ENCODE data around the gene ERAP2. TPM values are rescaled to one million over a fixed set of nuclear protein-coding genes. Genes with fewer than 3 reads are reported as not detected.

The ERAP2 gene
- total RNA-seq, 2 experiments from 2014 or later = 56.6 to 61.4 TPM

DNA sequence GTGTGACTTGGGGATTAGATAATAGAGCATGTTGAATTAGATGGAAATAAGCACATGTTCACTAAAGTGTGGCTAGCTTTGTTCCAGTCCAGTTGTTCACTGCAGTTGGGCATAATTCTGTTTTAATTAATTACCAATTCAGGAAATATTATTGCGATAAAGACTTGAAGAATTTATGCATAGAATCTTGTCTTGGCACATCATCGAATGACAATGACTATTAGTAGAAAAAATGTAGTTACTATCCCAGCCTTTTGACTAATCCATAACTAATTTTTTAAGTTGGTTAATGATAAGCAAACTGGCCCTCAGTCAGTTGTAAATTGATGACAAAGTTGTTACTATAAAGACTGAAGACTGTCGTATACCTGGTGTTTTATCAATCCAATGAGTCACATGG is 70.1 kb downstream of the ERAP2 start:
- Histone ChIP-seq H3K4me3 (ENCODE audit: low read length) (no peak overlapping the region), H3K27me3 (ENCODE audit: control insufficient read depth in 1 of 2, insufficient read depth in 2 of 2, low read length in 2 of 2) (no peaks in the 10 kb centered on the region), H3K36me3 (ENCODE audit: insufficient read depth, low read length) (peaks cover 12% of the 10 kb centered on the region), H3K4me1 (ENCODE audit: insufficient read depth, low read length) (peaks cover 39% of the 10 kb centered on the region), H3K9me3 (ENCODE audit: control insufficient read depth in 1 of 2, insufficient read depth in 1 of 2, low read length in 2 of 2) (peaks cover 0 to 4% of the 10 kb centered on the region in 2 experiments), H3K27ac (ENCODE audit: low read depth in 1 of 2, low read length in 2 of 2) (no peak overlapping the region)
- CTCF ChIA-PET = interaction anchor here (1.2 to 1.4 kb wide), 2 partner anchors 9 to 51 kb away, joined by 4 to 5 read pairs; no protein-coding TSS in a partner anchor
- Mint-ChIP-seq H3K9me3 (no peaks in the 10 kb centered on the region), H3K4me1 (ENCODE audit: low read depth) (peaks cover 77% of the 10 kb centered on the region), H3K27ac (peak overlapping the region; percentile 80), H3K4me3 (peak overlapping the region; percentile 25), H3K27me3 (no peaks in the 10 kb centered on the region), H3K36me3 (ENCODE audit: low read depth) (peaks cover 34% of the 10 kb centered on the region)
- POLR2A ChIA-PET = interaction anchor here (1.0 to 1.3 kb wide), 4 partner anchors 10 to 23 kb away, joined by 3 to 4 read pairs (median 3); partner anchors contain the start of gene LNPEP
- no peak for DNase-seq
- intact Hi-C loops (cut with DNase I, micrococcal nuclease) = no loop called here
- ATAC-seq (ENCODE audit: poor library complexity) = no peak
- TF ChIP-seq, protein P1, sequence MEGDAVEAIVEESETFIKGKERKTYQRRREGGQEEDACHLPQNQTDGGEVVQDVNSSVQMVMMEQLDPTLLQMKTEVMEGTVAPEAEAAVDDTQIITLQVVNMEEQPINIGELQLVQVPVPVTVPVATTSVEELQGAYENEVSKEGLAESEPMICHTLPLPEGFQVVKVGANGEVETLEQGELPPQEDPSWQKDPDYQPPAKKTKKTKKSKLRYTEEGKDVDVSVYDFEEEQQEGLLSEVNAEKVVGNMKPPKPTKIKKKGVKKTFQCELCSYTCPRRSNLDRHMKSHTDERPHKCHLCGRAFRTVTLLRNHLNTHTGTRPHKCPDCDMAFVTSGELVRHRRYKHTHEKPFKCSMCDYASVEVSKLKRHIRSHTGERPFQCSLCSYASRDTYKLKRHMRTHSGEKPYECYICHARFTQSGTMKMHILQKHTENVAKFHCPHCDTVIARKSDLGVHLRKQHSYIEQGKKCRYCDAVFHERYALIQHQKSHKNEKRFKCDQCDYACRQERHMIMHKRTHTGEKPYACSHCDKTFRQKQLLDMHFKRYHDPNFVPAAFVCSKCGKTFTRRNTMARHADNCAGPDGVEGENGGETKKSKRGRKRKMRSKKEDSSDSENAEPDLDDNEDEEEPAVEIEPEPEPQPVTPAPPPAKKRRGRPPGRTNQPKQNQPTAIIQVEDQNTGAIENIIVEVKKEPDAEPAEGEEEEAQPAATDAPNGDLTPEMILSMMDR (IDR thresholded peaks at IDR 0.05) = no peak

DNA sequence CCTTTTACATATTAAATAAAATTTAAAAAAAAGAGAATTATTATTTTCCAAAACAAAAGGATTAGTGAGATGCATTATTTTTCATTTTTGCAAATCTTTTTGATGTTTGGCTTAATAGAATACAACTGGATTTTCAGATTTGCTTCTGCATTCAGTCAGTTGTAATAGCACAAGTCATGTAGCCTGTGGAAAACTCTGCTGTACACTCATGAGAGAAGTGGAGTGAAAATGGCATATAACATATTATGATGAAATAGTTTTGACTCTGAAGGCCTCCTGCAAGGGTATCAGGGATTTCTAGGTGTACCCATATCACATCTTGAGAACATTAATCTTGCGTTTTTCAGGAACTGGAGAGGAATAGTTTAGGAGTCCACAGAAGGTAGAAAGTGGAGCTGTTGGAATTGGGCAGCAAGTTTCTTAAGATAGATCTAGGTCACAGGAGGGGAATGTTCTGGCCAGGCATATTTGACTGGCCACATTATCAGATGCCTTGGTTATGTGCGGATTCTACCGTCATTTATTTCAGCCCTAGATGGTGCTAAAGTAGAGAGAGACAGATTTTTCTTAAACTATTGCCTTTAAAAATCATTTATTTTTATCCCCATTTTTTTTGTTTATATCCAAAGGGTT is 75.9 kb downstream of the ERAP2 start:
- Histone ChIP-seq H3K36me3 (ENCODE audit: insufficient read depth, low read length) (peaks cover 5% of the 10 kb centered on the region), H3K4me1 (ENCODE audit: insufficient read depth, low read length) (peaks cover 19% of the 10 kb centered on the region), H3K9me3 (ENCODE audit: control insufficient read depth in 1 of 2, insufficient read depth in 1 of 2, low read length in 2 of 2) (peaks cover 0 to 4% of the 10 kb centered on the region in 2 experiments), H3K4me3 (ENCODE audit: low read length) (no peak overlapping the region), H3K27me3 (ENCODE audit: control insufficient read depth in 1 of 2, insufficient read depth in 2 of 2, low read length in 2 of 2) (no peaks in the 10 kb centered on the region), H3K27ac (ENCODE audit: low read depth in 1 of 2, low read length in 2 of 2) (no peak overlapping the region)
- Mint-ChIP-seq H3K36me3 (ENCODE audit: low read depth) (peaks cover 25% of the 10 kb centered on the region), H3K27ac (peak overlapping the region; percentile 66), H3K4me3 (no peak overlapping the region), H3K9me3 (no peaks in the 10 kb centered on the region), H3K27me3 (no peaks in the 10 kb centered on the region), H3K4me1 (ENCODE audit: low read depth) (peaks cover 76% of the 10 kb centered on the region)
- ATAC-seq (ENCODE audit: poor library complexity) = no peak
- no peak for DNase-seq
- CTCF ChIA-PET = interaction anchor here (0.8 kb wide), 1 partner anchor 200 kb away, joined by 3 read pairs; no protein-coding TSS in a partner anchor
- TF ChIP-seq, protein P1 (IDR thresholded peaks at IDR 0.05) = no peak
- POLR2A ChIA-PET = interaction anchor here (0.7 to 1.5 kb wide), 2 partner anchors 16 to 81 kb away, joined by 3 to 6 read pairs; partner anchors contain the start of gene LNPEP
- intact Hi-C loops (cut with DNase I, micrococcal nuclease) = loop anchor here in 1 of 2 experiments (1.0 kb wide), 1 partner anchor 13 kb away; no protein-coding TSS in a partner anchor

DNA sequence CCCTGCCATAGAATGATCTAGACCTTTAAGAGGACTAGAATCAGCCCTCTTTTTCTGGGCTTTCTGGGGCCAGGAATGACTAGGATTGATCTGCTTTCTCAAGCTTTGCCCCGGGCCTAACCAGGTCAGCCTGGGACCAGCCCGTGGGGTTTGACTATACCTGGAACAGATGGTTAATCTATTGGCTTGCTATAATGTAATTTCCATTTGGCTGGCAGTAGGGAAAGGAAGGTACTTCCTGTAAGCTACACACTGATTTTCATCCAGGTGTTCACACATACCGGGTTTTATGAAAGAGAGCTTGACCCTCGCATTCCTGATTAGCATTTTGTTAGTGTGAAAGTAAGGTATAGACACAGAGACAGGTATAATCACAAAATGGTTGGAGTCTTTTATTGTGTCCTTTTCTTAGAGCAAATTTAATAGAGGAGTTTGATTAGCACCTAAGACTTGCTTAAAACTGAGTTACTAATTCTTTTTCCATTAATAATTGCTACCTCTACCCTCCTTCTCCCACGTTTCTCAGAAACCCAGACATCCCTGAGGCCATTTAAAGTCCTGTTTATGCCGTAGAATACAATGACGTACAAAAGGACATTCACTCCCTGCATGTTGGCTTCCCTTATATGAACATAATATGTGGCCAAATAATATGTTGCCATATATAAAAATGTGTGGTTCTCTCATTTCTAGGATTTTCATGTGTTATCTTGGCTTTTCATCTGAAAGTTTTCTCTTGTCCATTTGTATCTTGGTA is 76.9 kb downstream of the ERAP2 start:
- Mint-ChIP-seq H3K4me3 (peak overlapping the region; percentile 5), H3K36me3 (ENCODE audit: low read depth) (peaks cover 30% of the 10 kb centered on the region), H3K9me3 (no peaks in the 10 kb centered on the region), H3K27me3 (no peaks in the 10 kb centered on the region), H3K27ac (peak overlapping the region; percentile 66), H3K4me1 (ENCODE audit: low read depth) (peaks cover 78% of the 10 kb centered on the region)
- Histone ChIP-seq H3K36me3 (ENCODE audit: insufficient read depth, low read length) (peaks cover 5% of the 10 kb centered on the region), H3K27ac (ENCODE audit: low read depth in 1 of 2, low read length in 2 of 2) (no peak overlapping the region), H3K9me3 (ENCODE audit: control insufficient read depth in 1 of 2, insufficient read depth in 1 of 2, low read length in 2 of 2) (peaks cover 0 to 4% of the 10 kb centered on the region in 2 experiments), H3K4me1 (ENCODE audit: insufficient read depth, low read length) (peaks cover 25% of the 10 kb centered on the region), H3K27me3 (ENCODE audit: control insufficient read depth in 1 of 2, insufficient read depth in 2 of 2, low read length in 2 of 2) (no peaks in the 10 kb centered on the region), H3K4me3 (ENCODE audit: low read length) (no peak overlapping the region)
- DNase-seq = no peak
- TF ChIP-seq, protein P1 (IDR thresholded peaks at IDR 0.05) = no peak
- ATAC-seq (ENCODE audit: poor library complexity) = no peak
- intact Hi-C loops (cut with DNase I, micrococcal nuclease) = loop anchor here in 1 of 2 experiments (1.0 kb wide), 1 partner anchor 14 kb away; no protein-coding TSS in a partner anchor
- ChIA-PET POLR2A (interaction anchor here (1.5 kb wide), 1 partner anchor 17 kb away, joined by 6 read pairs; the partner anchor contains the start of gene LNPEP), CTCF (no interaction called here)
